ENCODE data around the gene HSD11B2.

HSD11B2 gene

DNA sequence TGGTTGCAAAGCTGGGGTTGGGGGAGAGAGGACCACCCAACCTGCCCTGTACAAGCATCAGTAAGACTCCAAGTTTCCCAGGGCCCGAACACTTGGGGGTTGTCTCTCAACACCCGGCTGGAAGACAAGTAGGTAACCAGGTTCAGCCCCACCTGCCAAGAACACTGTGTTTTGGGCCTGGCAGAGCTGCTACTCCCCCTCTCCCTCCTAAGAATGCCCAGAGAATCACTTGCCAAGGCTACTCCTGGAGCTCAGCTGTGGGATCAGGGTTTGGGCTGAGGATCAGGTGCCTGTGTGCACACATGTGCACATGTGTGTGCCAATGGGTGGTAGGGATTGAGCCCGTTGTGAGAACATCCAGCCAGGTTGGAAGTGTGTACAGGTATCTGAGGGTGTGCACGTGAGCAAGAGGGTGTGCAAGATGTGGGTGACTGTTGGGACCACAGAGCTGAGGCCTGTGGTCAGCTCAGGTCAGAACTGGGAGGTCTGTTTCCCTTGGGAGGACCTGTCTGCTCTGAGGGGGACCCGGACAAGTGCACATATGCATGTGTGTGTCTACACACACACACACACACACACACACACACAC is 2.3 kb downstream of the HSD11B2 start:
- peaks cover 24% of the 10 kb centered on the region for H3K4me1 ChIP-seq
- peaks cover 62% of the 10 kb centered on the region for H4K20me1 ChIP-seq
- TF ChIP-seq Cebpa-rat (IDR thresholded peaks at IDR 0.05), result no peak
- H3K4me3 ChIP-seq, result no peak overlapping the region
- no peak overlapping the region for H3K9ac ChIP-seq
- H3K27me3 ChIP-seq, result peaks cover 52% of the 10 kb centered on the region
- H3K9me3 ChIP-seq, result no peaks in the 10 kb centered on the region
- no peak overlapping the region for H3K27ac ChIP-seq
- peaks cover 19% of the 10 kb centered on the region for H3K36me3 ChIP-seq
- no peak overlapping the region for H3K4me2 ChIP-seq

GRCh38 chr16:67435758-67436164 is 4.8 kb downstream of the HSD11B2 start:
- Histone ChIP-seq H3K27ac (no peak overlapping the region), H3K4me3 (no peak overlapping the region), H3K27me3 (peaks cover 27% of the 10 kb centered on the region), H4K20me1 (peaks cover 58% of the 10 kb centered on the region), H3K9me3 (no peaks in the 10 kb centered on the region), H3K9ac (no peak overlapping the region), H3K4me2 (peak overlapping the region; percentile 42), H3K4me1 (peaks cover 28% of the 10 kb centered on the region), H3K36me3 (peaks cover 44% of the 10 kb centered on the region)
- TF ChIP-seq Cebpa-rat (IDR thresholded peaks at IDR 0.05), result no peak

GRCh38 chr16:67436640-67437193 is 5.8 kb downstream of the HSD11B2 start:
- Histone ChIP-seq H3K4me3 (no peak overlapping the region), H3K9ac (no peak overlapping the region), H3K4me2 (no peak overlapping the region), H4K20me1 (peaks cover 62% of the 10 kb centered on the region), H3K4me1 (peaks cover 31% of the 10 kb centered on the region), H3K9me3 (no peaks in the 10 kb centered on the region), H3K27me3 (peaks cover 19% of the 10 kb centered on the region), H3K36me3 (peaks cover 52% of the 10 kb centered on the region), H3K27ac (no peak overlapping the region)
- TF ChIP-seq Cebpa-rat (IDR thresholded peaks at IDR 0.05), result no peak

DNA sequence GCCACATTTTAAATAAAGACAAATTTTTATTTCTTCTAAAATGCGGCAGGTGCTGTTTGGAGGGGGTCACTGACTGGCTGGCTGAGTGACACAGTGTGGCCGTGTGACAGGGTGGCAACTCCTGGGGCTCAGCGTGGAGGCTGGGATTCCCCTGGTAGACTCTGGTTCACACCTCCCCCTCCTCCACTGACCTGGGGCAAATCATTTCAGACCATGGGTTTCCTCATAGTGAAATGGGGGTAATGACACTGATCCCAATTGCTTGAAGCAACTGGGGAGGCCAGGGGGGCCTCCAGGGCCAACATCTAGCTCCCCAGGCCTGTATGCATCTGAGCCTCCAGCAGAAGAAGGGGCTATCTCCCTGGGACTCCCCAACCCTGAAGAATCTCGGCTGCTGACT is 6.6 kb downstream of the HSD11B2 start:
- H3K9ac ChIP-seq, result no peak overlapping the region
- H3K9me3 ChIP-seq, result no peaks in the 10 kb centered on the region
- peaks cover 67% of the 10 kb centered on the region for H4K20me1 ChIP-seq
- TF ChIP-seq Cebpa-rat (IDR thresholded peaks at IDR 0.05), result no peak
- peaks cover 11% of the 10 kb centered on the region for H3K27me3 ChIP-seq
- no peak overlapping the region for H3K4me2 ChIP-seq
- H3K36me3 ChIP-seq, result peaks cover 60% of the 10 kb centered on the region
- H3K4me1 ChIP-seq, result peaks cover 35% of the 10 kb centered on the region
- H3K27ac ChIP-seq, result no peak overlapping the region
- no peak overlapping the region for H3K4me3 ChIP-seq

GRCh38 chr16:67438098-67438791 is 7.3 kb downstream of the HSD11B2 start:
- Histone ChIP-seq H3K36me3 (peaks cover 68% of the 10 kb centered on the region), H3K4me2 (no peak overlapping the region), H3K4me3 (no peak overlapping the region)

DNA sequence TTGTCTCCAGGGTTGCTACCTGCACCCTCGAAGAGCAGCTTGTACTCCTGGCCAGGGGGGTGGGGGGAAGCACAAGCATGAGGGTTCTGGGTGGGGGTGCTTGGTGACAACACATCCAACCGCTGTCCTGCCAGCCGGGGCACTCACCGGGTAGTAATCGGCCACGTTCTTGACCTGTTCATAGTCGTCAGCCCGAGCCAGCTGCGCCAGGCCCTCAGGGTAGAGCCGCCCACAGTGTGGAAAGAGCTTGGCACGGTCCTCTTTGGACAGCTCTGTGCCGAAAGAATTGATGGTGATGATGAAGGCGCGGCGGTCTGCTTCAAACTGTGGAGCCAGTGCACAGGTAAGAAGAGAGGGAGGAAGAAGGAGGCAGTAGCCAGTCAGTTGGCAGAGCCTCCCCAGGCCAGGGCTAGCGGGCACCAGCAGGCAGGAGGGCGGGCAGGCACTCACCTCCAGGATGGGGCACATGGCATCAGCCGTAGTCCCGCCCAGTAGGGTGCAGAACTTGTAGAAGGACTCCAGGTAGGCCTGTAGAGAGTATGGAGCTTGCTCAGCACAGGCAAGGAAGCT is 8.0 kb downstream of the HSD11B2 start:
- Histone ChIP-seq H3K4me2 (no peak overlapping the region), H3K36me3 (peaks cover 74% of the 10 kb centered on the region), H3K9ac (no peak overlapping the region), H3K9me3 (no peaks in the 10 kb centered on the region), H3K4me1 (peaks cover 35% of the 10 kb centered on the region), H3K27me3 (no peaks in the 10 kb centered on the region), H4K20me1 (peaks cover 73% of the 10 kb centered on the region), H3K27ac (no peak overlapping the region), H3K4me3 (no peak overlapping the region)
- TF ChIP-seq Cebpa-rat (IDR thresholded peaks at IDR 0.05), result no peak

More at GRCh38 chr16:67438098-67438791, 7.3 kb downstream of the HSD11B2 start:
- no peak overlapping the region for H3K9ac ChIP-seq
- no peaks in the 10 kb centered on the region for H3K9me3 ChIP-seq
- peaks cover 4% of the 10 kb centered on the region for H3K27me3 ChIP-seq
- TF ChIP-seq Cebpa-rat (IDR thresholded peaks at IDR 0.05), result no peak
- H3K27ac ChIP-seq, result no peak overlapping the region
- peaks cover 67% of the 10 kb centered on the region for H4K20me1 ChIP-seq
- H3K4me1 ChIP-seq, result peaks cover 35% of the 10 kb centered on the region

DNA sequence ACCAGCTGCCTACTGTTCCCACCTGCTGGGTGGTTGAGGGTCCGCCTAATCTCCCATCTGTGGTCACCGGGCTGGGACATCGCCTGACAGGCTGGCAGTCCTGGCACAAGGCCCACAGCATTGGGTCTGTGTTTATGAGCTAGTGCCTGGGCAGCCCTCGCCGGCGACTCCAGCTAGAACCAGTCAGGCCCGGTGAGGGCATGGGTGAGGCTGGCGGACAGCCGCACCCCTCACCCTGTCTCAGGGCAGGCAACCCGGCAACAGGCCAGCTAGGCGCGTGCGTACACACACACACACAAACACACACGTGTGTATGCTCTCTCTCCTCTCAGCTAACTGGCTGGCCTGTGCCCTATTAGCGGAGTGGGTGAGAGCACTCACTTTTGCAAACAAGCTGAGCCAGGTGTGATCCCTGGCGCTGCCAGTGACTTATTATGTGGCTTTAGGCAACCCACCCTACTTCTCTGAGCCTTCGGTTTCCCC is 10.4 kb downstream of the HSD11B2 start:
- Histone ChIP-seq H3K4me2 (peak overlapping the region; percentile 48), H3K9ac (no peak overlapping the region), H3K27ac (no peak overlapping the region), H3K4me1 (peaks cover 17% of the 10 kb centered on the region), H3K9me3 (no peaks in the 10 kb centered on the region), H3K4me3 (no peak overlapping the region), H3K36me3 (peaks cover 97% of the 10 kb centered on the region), H4K20me1 (peaks cover 88% of the 10 kb centered on the region), H3K27me3 (no peaks in the 10 kb centered on the region)
- no peak for TF ChIP-seq Cebpa-rat (IDR thresholded peaks at IDR 0.05)

DNA sequence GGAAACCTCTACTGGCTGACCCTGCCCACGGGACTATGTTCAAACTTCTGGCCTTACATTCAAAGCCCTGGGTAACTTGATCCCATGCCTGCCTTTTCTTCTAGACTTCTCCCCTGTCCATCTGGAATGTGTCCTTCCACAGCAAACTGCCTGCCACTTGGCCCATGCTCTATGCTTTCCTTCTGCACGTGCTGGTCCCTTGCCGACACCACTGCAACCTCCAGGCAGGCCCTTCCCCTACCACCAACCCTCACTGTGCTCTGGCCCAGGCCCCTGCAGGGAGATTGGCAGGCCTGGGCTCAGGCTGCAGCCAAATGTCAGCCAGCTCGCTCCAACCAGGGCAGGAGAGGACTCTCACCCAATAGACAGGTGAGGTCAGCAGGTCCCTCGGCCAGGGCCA is 11.0 kb downstream of the HSD11B2 start:
- Histone ChIP-seq H3K4me3 (no peak overlapping the region), H3K9ac (no peak overlapping the region), H3K9me3 (no peaks in the 10 kb centered on the region), H3K36me3 (peaks cover 97% of the 10 kb centered on the region), H3K4me1 (peaks cover 17% of the 10 kb centered on the region), H4K20me1 (peaks cover 94% of the 10 kb centered on the region), H3K27ac (no peak overlapping the region), H3K4me2 (no peak overlapping the region), H3K27me3 (no peaks in the 10 kb centered on the region)
- no peak for TF ChIP-seq Cebpa-rat (IDR thresholded peaks at IDR 0.05)

GRCh38 chr16:67442581-67443255 is 11.8 kb downstream of the HSD11B2 start:
- Histone ChIP-seq H3K36me3 (peaks cover 97% of the 10 kb centered on the region), H4K20me1 (peaks cover 94% of the 10 kb centered on the region), H3K27me3 (no peaks in the 10 kb centered on the region), H3K27ac (no peak overlapping the region), H3K4me2 (no peak overlapping the region), H3K4me1 (peaks cover 17% of the 10 kb centered on the region), H3K4me3 (no peak overlapping the region), H3K9me3 (no peaks in the 10 kb centered on the region), H3K9ac (no peak overlapping the region)
- no peak for TF ChIP-seq Cebpa-rat (IDR thresholded peaks at IDR 0.05)

Measured in BLaER1 (cell line).